NCI-H1930 (cell line): ENCODE measurements around the gene CCT3.
"Not testable (repeated sequence)": the region's sequence is repeated elsewhere in the genome, so short reads cannot be mapped to it uniquely, and the experiment has no call there.

ENCODE experiments used
- DNase-seq, 2 experiments: peaks; one replicate each; lab custom pipeline; 2025; lab: John Stamatoyannopoulos, UW

CCT3 gene

DNA sequence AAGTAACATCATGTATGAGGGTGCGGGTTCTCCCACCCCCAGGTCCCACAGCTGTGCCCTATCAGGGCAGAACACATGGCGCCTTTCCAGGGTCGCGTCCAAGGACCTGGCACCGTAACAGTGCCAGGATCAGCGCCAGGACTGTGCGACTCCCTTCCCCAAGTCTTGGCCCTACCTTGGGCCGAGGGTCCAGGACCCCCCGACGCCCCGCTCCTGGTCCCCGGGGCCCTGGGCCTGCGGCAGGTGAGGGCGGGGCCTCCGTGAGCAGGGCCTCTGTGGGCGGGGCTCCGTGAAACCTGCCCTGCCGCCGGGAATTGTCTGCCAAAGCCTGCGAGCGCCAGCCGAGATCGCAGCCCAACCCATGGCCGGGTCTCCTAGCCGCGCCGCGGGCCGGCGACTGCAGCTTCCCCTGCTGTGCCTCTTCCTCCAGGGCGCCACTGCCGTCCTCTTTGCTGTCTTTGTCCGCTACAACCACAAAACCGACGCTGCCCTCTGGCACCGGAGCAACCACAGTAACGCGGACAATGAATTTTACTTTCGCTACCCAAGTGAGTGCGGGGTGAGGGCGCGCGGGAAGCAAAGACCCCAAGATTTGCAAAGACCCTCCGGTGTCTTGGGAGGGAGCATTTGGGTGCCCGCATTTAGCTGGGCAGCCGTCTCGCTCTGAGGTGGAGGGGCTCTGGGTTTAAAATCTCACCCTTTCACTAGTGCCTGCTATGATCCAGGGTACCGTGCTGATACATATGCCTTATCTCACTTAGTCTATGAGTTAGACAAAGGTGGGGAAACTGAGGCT lies 31.0 kb upstream of the CCT3 start, which contains the start of gene RHBG:
Gene RHBG, plus strand, starts transcription at position 323 of the 796 bp plus-strand sequence. Its CDS starts 39 bp downstream, at position 362.
- DNase-seq = no peak

GRCh38 chr1:156368157-156368658 lies 30.1 kb upstream of the CCT3 start:
- no peak for DNase-seq

- no peak for DNase-seq
These were observed 29.5 kb upstream of the CCT3 start for GRCh38 chr1:156367383-156368156.

DNA sequence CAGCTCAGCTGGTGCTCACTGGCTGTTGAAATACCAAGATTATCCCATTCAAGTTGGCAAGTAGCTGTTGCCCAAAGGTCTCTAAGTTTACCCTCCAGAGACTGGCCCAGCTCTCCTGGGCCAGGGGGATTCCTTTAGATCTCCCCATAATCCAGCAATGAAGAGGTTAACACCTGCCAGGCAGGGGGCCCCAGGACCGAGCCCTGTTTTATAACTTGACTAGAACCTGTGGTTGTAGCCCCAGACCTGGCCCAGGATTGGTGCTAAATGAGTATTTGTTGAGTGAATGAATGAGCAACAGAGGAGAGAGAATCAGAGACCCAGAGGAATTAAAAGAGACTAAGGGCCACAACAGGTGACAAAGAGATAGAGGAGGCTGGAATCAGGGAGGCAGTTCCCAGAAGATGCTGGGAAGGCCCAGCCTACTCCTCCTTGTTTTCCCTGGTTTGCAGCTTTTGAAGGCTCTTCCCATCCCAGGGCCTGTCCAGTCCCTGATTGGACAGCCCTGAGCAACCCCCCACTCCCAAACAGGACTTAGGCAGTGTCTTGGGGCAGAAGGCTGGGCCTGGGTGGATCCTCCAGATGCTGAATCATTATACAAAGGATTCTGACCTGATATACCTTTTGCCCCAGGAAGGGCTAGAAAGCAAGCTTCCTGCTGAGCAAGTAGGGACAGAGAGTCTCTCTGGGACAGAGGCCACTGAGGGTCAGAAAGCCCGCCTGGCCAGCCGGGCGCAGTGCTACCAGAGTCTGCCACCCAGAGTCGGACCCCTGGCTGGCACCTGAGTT lies 28.5 kb upstream of the CCT3 start:
- DNase-seq = no peak

GRCh38 chr1:156365754-156366153 lies 27.7 kb upstream of the CCT3 start:
- DNase-seq = no peak

- no peak for DNase-seq
These were observed 22.4 kb upstream of the CCT3 start for GRCh38 chr1:156360534-156360933.

GRCh38 chr1:156359973-156360372 lies 21.9 kb upstream of the CCT3 start:
- DNase-seq = no peak

DNA sequence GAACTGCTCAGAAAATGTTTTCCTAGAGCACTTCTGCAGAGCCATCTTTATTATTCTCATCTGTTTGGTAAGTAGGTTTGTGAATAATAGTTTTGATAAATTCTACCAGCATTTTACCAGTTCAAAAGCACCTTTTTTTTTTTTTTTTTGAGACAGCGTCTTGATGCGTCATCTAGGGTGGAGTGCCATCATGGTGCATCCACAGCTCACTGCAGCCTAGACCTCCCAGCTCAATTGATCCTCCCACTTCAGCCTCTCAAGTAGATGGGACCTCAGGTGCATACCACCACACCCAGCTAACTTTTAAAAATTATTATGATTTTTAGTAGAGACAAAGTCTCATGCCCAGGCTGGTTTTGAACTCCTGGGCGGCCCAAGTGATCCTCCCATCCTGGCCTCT lies 21.2 kb upstream of the CCT3 start:
- DNase-seq = no peak

DNA sequence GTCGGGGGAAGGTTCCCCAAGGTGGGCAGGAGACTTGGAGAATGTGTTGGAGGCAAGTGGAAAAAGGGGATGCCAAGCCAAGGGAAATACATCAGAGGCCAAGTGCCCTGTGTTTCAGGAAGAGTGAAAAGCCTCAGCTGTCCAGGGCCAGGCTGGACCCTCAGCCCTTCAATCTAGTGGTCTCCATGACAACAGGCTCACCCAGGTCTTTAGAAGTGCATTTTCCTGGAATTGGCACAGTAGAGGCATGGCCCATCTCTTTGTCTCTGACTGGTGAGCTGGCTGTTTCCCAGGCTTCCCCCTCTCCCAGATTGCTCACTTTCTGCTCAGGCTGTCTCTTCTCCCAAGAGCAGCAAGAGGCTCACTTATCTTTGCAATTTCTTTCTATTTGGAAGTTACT lies 20.5 kb upstream of the CCT3 start:
- no peak for DNase-seq

- DNase-seq = no peak
These were observed 19.9 kb upstream of the CCT3 start for GRCh38 chr1:156357977-156358376.

DNA sequence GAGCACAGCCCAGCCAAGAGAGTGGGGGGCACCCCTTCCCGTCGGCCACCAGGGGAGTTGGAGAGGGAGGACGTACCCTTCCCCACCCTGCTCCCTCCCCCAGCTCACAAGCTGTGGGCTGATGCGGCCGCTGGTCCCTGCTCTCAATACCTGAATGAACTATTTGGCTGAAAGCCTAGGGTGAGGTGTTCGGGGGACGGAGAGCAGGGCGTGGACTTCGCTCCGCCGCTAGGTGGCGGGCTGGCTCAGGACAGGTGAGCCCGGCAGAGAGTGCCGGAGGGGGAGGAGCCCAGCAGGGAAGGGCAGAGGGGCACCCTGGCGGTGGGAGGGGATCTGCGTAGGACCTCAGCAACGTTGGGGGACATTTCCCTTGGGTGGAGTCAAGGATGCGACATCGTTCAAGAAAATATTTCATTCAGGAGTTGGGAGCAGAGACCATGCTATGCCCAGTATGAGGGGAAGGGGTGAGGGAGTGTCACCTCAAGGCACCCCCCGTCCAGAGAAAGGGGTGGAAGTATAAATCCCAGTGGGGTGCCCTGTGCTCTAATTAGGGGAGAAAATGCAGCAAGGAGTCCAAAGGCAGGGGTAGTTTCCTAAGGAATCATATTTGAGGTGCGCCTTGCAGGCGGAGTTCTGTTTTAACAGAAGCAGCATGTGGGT lies 18.9 kb upstream of the CCT3 start:
- peak; percentile 81 to 84 for DNase-seq

DNA sequence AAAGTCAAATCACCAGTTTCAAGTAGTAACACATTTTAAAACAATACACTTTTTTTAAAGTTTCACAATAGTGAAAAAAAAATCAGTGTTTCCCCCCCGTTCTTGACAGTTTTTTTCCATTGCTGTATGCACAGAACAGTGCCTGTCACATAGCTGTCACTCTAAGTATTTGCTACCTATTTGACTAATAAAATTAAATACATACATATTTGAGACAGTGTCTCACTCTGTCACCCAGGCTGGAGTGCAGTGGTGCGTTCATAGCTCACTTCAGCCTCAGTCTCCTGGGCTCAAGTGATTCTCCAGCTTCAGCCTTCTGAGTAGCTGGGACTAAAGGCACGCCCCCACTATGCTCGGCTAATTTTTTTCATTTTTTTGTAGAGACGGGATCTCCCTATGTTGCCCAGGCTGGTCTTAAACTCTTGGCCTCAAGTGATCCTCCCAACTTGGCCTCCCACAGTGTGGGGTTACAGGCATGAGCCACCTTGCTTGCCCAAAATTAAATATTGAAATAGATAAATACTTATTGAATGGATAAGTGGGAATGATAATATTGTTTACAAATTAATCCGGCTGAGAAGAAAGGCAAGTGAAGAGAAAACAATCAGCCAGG lies 18.3 kb upstream of the CCT3 start:
- DNase-seq = no peak

- not testable (repeated sequence) for DNase-seq
These were observed 14.4 kb upstream of the CCT3 start for GRCh38 chr1:156352481-156352880.

DNA sequence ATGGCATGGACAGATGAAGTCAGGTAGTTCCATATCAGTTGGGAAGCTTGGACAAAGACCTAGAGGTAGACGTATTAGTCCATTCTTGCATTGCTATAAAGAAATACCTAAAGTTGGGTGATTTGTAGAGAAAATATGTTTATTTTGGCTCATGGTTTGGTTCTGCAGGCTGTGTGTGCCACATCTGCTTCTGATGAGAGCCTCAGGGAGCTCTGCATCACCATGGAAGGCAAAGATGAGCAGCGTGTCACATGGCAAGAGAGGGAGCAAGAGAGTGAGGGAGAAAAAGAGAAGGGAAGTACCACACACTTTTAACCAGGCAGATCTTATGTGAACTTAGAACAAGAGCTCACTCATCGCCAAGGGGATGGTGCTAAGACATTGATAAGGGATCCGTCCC lies 9.2 kb upstream of the CCT3 start:
- no peak for DNase-seq

- no peak for DNase-seq
These were observed 8.5 kb upstream of the CCT3 start for GRCh38 chr1:156346636-156347035.

- not testable (repeated sequence) for DNase-seq
These were observed 7.9 kb upstream of the CCT3 start for GRCh38 chr1:156346035-156346434.

GRCh38 chr1:156344409-156344808 lies 6.3 kb upstream of the CCT3 start:
- DNase-seq = no peak

- no peak for DNase-seq
These were observed 4.3 kb upstream of the CCT3 start for GRCh38 chr1:156342166-156342955.

DNA sequence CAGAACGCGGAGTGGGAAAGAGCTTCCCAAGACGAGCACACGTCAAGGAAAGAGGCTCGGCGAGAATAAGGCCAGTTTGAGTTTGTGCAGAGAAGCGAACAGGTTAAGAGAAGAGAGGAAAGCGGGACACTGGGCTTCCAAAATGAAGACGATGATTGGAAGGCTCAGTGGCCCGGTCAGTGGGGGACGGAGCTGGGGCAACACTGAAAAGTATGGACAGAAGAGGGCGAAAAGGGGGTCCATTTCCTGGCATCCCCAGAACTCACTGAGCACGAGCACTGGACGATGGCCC lies 258 bp downstream of the CCT3 start:
- peak in 1 of 2 experiments; percentile 39 for DNase-seq

DNA sequence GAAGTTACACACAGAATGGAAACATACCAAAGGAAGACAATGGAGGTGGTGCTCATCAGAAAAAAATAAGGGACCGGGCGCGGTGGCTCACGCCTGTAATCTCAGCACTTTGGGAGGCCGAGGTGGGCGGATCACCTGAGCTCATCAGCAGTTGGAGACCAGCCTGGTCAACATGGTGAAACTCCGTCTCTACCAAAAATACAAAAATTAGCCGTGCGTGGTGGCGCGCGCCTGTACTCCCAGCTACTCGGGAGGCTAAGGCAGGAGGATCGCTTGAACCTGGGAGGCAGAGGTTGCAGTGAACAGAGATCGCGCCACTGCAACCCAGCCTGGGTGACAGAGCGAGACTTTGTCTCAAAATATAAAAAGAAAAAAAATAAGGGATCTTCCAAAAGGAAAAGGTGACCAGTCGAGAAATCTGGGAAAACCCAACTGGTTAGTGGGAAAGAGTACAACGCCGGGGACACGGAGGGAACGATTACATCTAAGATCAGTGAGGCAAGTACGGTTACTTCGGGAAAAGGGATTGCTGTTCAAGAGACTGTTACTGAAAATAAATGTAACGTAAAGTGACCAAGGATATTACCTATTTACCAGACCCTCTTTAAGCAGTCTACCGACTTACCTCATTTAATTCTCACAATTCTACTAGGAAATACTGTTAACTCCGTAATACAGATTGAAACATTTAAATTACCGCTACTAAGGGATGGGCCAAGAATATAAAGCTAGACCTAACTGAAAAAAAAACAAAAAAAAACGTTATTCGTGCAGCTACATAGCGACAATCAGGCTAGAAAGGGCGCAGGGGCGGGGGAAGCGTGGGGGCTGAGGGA lies 822 bp downstream of the CCT3 start:
- no peak for DNase-seq
